HG03066 (cell line): ENCODE results near the gene LAMA5.

Source experiments
- ATAC-seq: cut with Tn5 transposase; IDR thresholded peaks from one replicate; pipeline ENCODE4 v1.9.1; 2021; ENCODE audit warnings: low read depth; ENCODE audit not compliant: unreplicated experiment

LAMA5 gene

GRCh38 chr20:62274332-62274950 is 92.7 kb downstream of the LAMA5 start:
- ATAC-seq = no peak

DNA sequence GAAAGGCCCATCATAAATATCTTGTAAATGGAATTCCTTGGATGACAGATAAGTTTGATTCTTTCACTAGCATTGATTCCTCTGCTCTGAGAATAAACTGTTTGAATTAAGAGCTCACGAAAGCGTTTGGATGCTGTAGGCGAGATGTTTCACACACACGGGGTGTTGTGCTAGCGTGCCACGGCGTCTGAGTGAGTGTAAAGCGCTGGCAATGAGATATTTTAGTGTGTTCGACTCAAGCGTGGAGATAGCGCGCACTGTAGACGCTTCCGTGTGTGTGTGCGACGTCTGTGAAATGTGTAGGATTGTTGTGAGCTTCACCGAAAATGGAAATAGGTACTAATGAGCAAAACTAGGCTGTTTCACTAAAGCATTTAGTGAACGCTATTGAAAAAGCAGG is 93.7 kb downstream of the LAMA5 start:
- ATAC-seq = no peak

DNA sequence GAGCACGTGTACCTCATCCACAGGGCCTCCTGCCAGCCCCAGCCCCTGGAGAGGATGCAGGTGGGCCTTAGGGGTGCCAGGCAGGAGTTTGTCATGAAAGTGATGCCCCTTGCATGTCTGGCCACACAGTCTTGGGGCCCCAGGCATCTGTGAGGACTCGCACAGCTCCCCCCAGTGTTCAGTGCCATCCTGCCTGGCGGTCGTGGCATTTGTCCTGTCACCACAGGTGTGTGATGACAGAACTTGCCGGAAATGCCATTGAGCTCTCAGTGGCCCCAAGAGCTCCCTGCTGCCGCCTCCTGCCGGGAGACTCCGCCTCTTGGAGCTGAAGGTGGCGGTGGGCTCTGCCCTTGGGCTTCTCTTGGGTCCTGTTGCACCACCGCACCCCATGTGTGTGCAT is 94.9 kb downstream of the LAMA5 start:
- ATAC-seq = no peak

DNA sequence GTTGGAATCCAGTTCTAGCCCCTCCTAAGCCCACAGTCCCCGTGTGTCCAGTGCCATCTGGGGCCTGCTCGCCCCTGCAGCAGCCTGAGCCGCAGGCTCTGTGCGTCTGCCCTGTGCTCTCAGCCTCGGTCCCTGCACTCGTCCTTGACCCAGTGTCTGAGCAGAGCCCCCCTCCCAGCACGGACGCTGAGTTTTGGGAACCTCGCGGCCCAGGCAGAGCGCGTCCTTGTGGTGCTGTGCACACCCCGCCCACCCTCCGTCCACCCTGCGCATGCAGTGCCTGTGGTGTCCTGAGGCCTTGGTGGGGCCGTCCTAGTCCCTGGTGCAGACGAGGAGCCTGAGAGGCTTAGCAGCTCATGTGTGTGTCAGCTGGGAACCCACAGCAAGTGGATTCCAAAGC is 97.2 kb downstream of the LAMA5 start:
- no peak for ATAC-seq

GRCh38 chr20:62269378-62269777 is 97.7 kb downstream of the LAMA5 start:
- no peak for ATAC-seq

GRCh38 chr20:62268228-62268900 is 98.7 kb downstream of the LAMA5 start:
- ATAC-seq = no peak

- ATAC-seq = no peak
Measured at GRCh38 chr20:62267543-62267942, 99.6 kb downstream of the LAMA5 start.

DNA sequence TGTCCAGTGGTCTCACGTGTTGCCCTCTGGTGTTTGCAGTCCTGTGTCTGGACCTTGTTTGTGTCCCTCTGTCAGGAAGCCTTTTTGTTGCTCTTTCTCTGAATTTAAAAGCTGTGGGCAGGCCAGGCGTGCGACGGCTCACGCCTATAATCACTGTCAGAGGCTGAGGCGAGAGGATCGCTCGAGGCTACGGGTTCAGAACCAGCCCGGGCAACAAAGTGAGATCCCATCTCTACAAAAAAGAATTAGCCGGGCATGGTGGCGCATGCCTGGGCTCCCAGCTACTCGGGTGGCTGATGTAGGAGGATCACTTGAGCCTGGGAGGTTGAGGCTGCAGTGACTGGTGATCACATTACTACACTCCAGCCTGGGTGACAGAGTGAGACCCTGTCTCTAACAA is 100.3 kb downstream of the LAMA5 start:
- no peak for ATAC-seq

- ATAC-seq = no peak
Measured at GRCh38 chr20:62266340-62266739, 100.8 kb downstream of the LAMA5 start.

DNA sequence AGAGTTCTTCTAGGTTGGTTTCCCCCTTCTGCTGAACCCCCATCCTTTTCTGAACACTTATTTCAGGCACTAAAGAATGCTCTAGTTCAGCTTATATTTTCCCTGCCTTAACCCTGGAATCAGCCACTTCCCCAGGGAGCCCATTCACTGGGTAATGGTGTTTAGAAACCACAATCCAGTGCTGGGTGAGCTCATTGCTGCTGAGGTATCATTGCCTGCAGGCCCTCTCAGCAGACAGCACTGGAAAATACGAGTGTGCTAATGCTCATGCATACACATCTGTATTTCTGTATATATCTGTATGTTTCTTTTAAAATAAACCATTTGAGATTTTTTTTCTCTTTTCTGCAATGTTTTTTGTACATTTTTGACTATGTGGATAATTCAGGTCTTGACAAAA is 101.7 kb downstream of the LAMA5 start:
- no peak for ATAC-seq

DNA sequence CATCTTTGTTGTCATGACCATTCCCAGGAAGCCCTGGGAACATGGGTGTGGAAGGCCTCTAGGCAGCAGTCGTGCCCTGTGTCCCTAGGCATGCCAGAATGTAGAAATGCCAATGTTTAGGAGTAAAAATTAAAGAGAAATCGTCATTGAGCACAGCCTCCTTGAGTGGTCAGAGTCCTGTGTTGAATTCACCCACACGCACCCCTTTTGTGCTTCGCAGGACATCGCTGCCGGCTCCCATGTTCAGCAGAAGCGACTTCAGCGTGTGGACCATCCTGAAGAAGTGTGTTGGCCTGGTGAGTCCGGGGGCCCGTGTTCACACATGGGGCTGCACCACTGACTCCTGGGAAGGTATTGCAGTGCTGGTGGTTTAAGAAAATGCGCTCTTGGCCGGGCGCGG is 103.7 kb downstream of the LAMA5 start:
- ATAC-seq = no peak

- ATAC-seq = no peak
Measured at GRCh38 chr20:62262064-62262463, 105.0 kb downstream of the LAMA5 start.

DNA sequence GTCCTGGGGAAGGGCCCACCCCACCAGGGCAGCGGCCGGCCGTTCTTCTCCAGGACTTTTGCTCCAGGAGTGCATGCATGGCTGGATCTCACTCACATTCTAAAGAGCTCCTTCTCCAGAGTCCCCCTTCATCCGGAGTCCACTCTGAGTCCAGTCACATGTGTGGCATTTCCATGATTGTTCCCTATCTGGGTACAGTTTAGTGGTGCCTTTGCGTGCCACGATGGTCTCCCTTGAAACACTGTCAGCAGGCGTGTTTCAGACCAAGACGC is 107.9 kb downstream of the LAMA5 start:
- no peak for ATAC-seq
